Measurements from ENCODE around the gene PACS1. TPM values are rescaled to one million over a fixed set of nuclear protein-coding genes. Genes with fewer than 3 reads are reported as not detected.

PACS1 gene
- total RNA-seq, 2 donors from 2014 or later: 64.3 to 73.3 TPM

DNA sequence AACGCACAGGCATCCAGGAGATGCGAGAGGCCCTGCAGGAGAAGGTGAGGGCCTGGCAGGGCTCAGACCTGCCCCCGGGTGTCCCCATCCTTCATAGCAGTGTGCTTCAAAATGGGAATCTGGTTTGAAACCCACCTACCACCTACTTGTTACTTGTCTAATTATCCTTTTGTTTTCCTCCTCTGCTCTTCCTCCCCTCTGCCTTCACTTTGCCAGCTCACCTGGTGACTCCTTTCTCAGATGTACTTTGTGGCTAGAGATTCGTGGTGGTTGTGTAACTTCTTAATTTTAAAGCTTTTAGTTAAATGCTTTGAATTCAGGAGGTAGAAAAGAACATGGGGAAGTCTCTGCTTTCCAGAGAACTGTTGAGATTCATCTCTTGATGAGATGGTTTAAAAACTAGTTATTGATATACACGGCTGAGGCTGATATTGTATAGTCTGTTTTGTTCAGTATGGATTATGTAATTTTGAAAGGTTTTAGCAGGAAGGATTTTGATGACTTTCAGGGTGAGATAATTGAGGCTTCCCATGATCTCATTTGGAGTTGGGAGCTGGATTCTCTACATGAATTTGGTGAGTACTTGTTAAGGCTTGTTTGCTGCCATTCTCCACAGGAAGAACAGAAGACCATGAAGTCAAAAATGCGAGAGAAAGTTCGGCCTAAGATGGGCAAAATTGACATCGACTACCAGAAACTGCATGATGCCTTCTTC lies 9.9 kb upstream of the PACS1 start:
- ATAC-seq (no peak), DNase-seq (ENCODE audit: low spot score) (no peak)
- no peaks in the 10 kb centered on the region for H3K9me3 Mint-ChIP-seq
- H3K36me3 Mint-ChIP-seq: peaks cover 63% of the 10 kb centered on the region
- no peaks in the 10 kb centered on the region for H3K27me3 Mint-ChIP-seq
- H3K4me3 Mint-ChIP-seq: no peak overlapping the region
- peaks cover 6 to 26% of the 10 kb centered on the region in 2 donors for H3K4me1 Mint-ChIP-seq (ENCODE audit: low read depth in 2 of 2)
- peak overlapping the region; percentile 3 to 20 for H3K27ac Mint-ChIP-seq

GRCh38 chr11:66061268-66061667 lies 8.8 kb upstream of the PACS1 start:
- Mint-ChIP-seq H3K4me3 (no peak overlapping the region), H3K9me3 (no peaks in the 10 kb centered on the region), H3K36me3 (peaks cover 64% of the 10 kb centered on the region), H3K27ac (peak overlapping the region in 1 of 2 donors; percentile 18), H3K4me1 (ENCODE audit: low read depth in 2 of 2) (peaks cover 6 to 26% of the 10 kb centered on the region in 2 donors), H3K27me3 (no peaks in the 10 kb centered on the region)
- DNase-seq (ENCODE audit: low spot score) (no peak), ATAC-seq (no peak)

- Mint-ChIP-seq H3K27ac (peak overlapping the region in 1 of 2 donors; percentile 37), H3K36me3 (peaks cover 70% of the 10 kb centered on the region), H3K27me3 (no peaks in the 10 kb centered on the region), H3K4me3 (no peak overlapping the region), H3K4me1 (ENCODE audit: low read depth in 2 of 2) (peaks cover 14 to 36% of the 10 kb centered on the region in 2 donors), H3K9me3 (no peaks in the 10 kb centered on the region)
- no peak for DNase-seq (ENCODE audit: low spot score)
- no peak for ATAC-seq
These were observed 7.7 kb upstream of the PACS1 start for GRCh38 chr11:66062408-66062807.

- Mint-ChIP-seq H3K27ac (peak overlapping the region in 1 of 2 donors; percentile 19), H3K4me1 (ENCODE audit: low read depth in 2 of 2) (peaks cover 28 to 43% of the 10 kb centered on the region in 2 donors), H3K4me3 (no peak overlapping the region), H3K9me3 (no peaks in the 10 kb centered on the region), H3K27me3 (no peaks in the 10 kb centered on the region), H3K36me3 (peaks cover 62% of the 10 kb centered on the region)
- ATAC-seq: no peak
- no peak for DNase-seq (ENCODE audit: low spot score)
These were observed 6.2 kb upstream of the PACS1 start for GRCh38 chr11:66063900-66064299.

DNA sequence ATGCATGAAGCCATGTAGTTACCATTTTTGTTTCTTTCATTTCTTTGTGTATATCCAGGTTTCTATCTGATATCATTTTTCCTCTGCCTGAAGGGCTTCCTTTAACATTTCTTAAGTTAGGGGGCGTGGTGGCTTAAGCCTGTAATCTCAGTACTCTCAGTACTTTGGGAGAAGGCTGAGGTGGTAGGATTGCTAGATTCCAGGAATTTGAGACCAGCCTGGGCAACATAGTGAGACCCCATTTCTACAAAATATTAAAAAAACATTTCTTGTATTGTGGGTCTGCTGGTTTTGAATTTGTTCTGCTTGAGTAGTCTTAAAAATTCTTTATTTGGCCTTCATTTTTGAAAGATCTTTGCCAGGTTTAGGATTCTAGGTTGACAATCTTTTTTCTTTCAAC lies 5.5 kb upstream of the PACS1 start:
- Mint-ChIP-seq H3K4me3 (no peak overlapping the region), H3K27me3 (no peaks in the 10 kb centered on the region), H3K27ac (peak overlapping the region in 1 of 2 donors; percentile 19), H3K4me1 (ENCODE audit: low read depth in 2 of 2) (peaks cover 35 to 48% of the 10 kb centered on the region in 2 donors), H3K9me3 (no peaks in the 10 kb centered on the region), H3K36me3 (peaks cover 60% of the 10 kb centered on the region)
- DNase-seq (ENCODE audit: low spot score): no peak
- no peak for ATAC-seq

DNA sequence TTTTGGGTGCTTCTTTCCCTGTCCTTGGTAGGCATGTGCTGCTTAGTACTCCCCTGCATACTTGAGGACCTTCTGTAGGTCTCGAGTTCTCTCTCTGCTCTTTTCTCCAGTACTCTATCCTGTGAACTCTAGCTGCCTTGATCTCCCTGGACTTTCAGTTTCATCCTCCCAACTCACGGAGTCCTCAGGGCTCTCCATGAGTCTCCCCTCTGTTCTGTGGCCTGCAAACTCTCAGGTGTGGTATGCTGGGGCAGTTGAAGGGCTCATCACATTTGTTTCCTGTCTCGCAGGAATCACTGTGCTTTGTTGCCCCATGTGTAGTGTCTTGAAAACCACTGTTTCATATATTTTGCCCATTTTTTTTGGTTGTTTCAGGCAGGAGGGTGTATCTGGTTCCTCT lies 3.3 kb upstream of the PACS1 start:
- H3K27ac Mint-ChIP-seq: peak overlapping the region; percentile 22 to 51
- no peak overlapping the region for H3K4me3 Mint-ChIP-seq
- DNase-seq (ENCODE audit: low spot score) (no peak), ATAC-seq (no peak)
- H3K9me3 Mint-ChIP-seq: no peaks in the 10 kb centered on the region
- H3K36me3 Mint-ChIP-seq: peaks cover 44% of the 10 kb centered on the region
- H3K4me1 Mint-ChIP-seq (ENCODE audit: low read depth in 2 of 2): peaks cover 45 to 48% of the 10 kb centered on the region in 2 donors
- no peaks in the 10 kb centered on the region for H3K27me3 Mint-ChIP-seq

GRCh38 chr11:66067640-66068039 lies 2.4 kb upstream of the PACS1 start:
- DNase-seq (ENCODE audit: low spot score): no peak
- peaks cover 54 to 57% of the 10 kb centered on the region in 2 donors for H3K4me1 Mint-ChIP-seq (ENCODE audit: low read depth in 2 of 2)
- no peak overlapping the region for H3K4me3 Mint-ChIP-seq
- no peak for ATAC-seq
- no peaks in the 10 kb centered on the region for H3K9me3 Mint-ChIP-seq
- H3K27ac Mint-ChIP-seq: peak overlapping the region; percentile 92 to 94
- peaks cover 42% of the 10 kb centered on the region for H3K36me3 Mint-ChIP-seq
- H3K27me3 Mint-ChIP-seq: no peaks in the 10 kb centered on the region

DNA sequence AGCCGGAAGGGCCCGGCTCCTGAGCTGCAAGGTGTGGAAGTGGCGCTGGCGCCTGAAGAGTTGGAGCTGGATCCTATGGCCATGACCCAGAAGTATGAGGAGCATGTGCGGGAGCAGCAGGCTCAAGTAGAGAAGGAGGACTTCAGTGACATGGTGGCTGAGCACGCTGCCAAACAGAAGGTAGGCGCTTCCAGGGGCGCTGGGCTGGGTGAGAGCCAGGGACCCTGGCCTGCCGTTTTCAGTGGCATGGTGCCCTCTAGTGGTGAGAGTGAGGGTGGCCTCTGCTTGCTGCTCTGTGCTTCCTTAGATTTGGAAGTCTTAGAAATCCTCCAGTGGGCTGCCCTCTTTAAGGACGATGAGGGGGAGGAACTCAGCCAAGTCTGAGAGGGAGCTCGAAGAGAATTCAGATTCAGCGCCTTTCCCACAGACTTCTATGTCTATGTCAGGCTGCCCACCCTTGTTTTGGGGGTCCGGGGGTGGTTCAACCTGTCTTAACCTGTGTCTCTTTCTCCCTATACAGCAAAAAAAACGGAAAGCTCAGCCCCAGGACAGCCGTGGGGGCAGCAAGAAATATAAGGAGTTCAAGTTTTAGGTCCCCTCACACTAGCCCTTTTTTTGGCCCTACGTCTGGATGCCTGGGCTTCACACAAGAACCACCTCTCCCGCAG lies 1.8 kb upstream of the PACS1 start:
- H3K4me3 Mint-ChIP-seq: peak overlapping the region; percentile 88
- no peak for ATAC-seq

DNA sequence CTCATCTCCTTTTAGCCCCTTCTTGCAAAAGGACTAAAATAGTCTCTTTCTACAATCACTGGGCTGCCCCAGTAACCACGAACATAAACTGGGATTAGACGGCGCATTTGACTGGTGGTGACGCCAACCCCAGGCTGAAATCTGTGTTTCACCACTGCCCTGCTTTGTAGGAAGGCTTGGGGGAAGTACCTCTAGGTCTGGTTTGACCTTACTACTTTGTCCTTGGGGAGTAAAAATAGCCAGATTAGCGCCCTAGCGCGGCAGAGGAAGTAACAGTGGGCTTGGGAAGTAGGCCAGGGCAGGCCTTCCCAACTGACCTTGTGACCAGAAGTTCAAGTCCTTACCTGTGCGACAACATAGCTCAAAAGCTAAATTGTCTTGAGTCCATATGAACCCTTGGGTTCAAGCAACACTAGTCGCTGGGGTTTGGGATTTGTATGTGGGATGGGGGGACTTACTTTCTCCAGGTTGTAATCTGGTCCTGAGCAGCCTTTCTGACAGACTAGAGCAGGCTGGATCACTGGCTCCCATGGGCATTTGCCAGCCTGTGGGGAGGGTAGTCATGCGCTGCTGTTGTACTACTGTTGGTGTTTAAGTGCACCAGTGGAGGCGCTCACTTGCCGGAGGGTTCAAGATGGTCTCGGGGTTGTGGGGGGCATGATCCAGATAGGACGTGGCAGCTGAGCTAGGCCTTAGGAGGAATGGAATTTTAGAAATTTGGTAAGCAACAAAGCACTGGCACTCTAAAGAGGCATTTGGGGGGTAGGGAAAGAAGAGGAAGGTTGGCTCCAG lies 953 bp upstream of the PACS1 start:
- Mint-ChIP-seq H3K27me3 (no peaks in the 10 kb centered on the region), H3K27ac (peak overlapping the region; percentile 92 to 94), H3K36me3 (peaks cover 27% of the 10 kb centered on the region), H3K4me1 (ENCODE audit: low read depth in 2 of 2) (peaks cover 55 to 61% of the 10 kb centered on the region in 2 donors), H3K4me3 (peak overlapping the region; percentile 88), H3K9me3 (no peaks in the 10 kb centered on the region)
- no peak for DNase-seq (ENCODE audit: low spot score)
- ATAC-seq: peak in 1 of 2 donors; percentile 8

More for the DNA sequence above, 1.8 kb upstream of the PACS1 start:
- no peak for DNase-seq (ENCODE audit: low spot score)
- no peaks in the 10 kb centered on the region for H3K27me3 Mint-ChIP-seq
- peak overlapping the region; percentile 92 to 94 for H3K27ac Mint-ChIP-seq
- H3K4me1 Mint-ChIP-seq (ENCODE audit: low read depth in 2 of 2): peaks cover 60% of the 10 kb centered on the region in 2 donors
- peaks cover 36% of the 10 kb centered on the region for H3K36me3 Mint-ChIP-seq
- no peaks in the 10 kb centered on the region for H3K9me3 Mint-ChIP-seq

- H3K9me3 Mint-ChIP-seq: no peaks in the 10 kb centered on the region
- DNase-seq (ENCODE audit: low spot score): no peak
- peak overlapping the region; percentile 84 to 95 for H3K27ac Mint-ChIP-seq
- no peaks in the 10 kb centered on the region for H3K27me3 Mint-ChIP-seq
- H3K4me1 Mint-ChIP-seq (ENCODE audit: low read depth in 2 of 2): peaks cover 54 to 58% of the 10 kb centered on the region in 2 donors
- peak; percentile 13 to 41 for ATAC-seq
- peaks cover 15% of the 10 kb centered on the region for H3K36me3 Mint-ChIP-seq
- peak overlapping the region; percentile 91 for H3K4me3 Mint-ChIP-seq
These were observed 720 bp downstream of the PACS1 start for GRCh38 chr11:66070604-66071380.

- Mint-ChIP-seq H3K4me3 (peak overlapping the region; percentile 91), H3K27ac (peak overlapping the region; percentile 84 to 95), H3K4me1 (ENCODE audit: low read depth in 2 of 2) (peaks cover 54 to 58% of the 10 kb centered on the region in 2 donors), H3K9me3 (no peaks in the 10 kb centered on the region), H3K27me3 (no peaks in the 10 kb centered on the region), H3K36me3 (peaks cover 12% of the 10 kb centered on the region)
- DNase-seq (ENCODE audit: low spot score): no peak
- no peak for ATAC-seq
These were observed 1.3 kb downstream of the PACS1 start for GRCh38 chr11:66071381-66071801.

DNA sequence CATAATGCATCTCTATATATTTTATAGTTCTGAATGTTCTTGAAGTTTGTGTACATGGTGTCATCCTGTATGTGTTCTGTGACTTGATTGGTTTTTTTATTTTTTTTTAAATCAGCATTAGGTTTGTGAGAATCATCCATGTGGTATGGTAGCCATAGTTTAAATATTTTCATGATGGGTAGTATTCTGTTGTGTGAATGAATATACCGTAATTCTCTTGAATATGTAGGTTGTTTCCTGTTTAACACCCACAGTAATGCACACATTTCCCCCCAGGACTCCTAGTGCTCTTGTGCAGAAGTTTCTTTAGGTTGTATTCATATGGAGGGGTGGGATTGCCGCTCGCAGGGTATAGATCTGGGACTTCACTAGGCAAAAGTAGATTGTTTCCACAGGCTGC lies 2.0 kb downstream of the PACS1 start:
- Mint-ChIP-seq H3K4me1 (ENCODE audit: low read depth in 2 of 2) (peaks cover 47 to 53% of the 10 kb centered on the region in 2 donors), H3K36me3 (peaks cover 5% of the 10 kb centered on the region), H3K9me3 (no peaks in the 10 kb centered on the region), H3K27me3 (no peaks in the 10 kb centered on the region), H3K27ac (peak overlapping the region; percentile 84 to 95), H3K4me3 (peak overlapping the region; percentile 91)
- ATAC-seq: no peak
- no peak for DNase-seq (ENCODE audit: low spot score)

DNA sequence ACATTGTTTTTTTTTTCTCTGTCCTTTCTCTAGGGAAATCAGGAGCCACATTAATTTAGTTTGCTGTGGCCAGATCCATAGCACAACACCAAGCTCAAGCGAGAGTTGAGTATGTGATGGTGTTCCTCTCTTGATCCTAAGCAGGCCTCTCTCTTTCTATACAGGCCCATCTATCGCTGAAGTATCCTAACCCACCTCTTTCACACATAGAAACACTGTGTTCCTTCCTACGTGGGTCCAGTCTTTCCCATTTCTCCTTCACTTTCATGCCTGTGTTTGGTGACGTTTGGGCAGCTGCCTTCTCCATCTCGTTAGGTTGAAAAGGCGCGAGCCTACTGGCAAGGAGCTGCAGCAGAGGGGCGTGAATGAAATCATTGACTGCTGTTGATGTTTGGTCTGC lies 2.4 kb downstream of the PACS1 start:
- no peak for ATAC-seq
- H3K4me3 Mint-ChIP-seq: peak overlapping the region; percentile 91

More for the DNA sequence above, 2.4 kb downstream of the PACS1 start:
- no peak for DNase-seq (ENCODE audit: low spot score)
- Mint-ChIP-seq H3K27me3 (no peaks in the 10 kb centered on the region), H3K36me3 (peaks cover under 1% of the 10 kb centered on the region), H3K27ac (peak overlapping the region; percentile 84 to 95), H3K9me3 (no peaks in the 10 kb centered on the region), H3K4me1 (ENCODE audit: low read depth in 2 of 2) (peaks cover 43 to 48% of the 10 kb centered on the region in 2 donors)

Measured in natural killer cell treated with Interleukin-12 subunit alpha and Interleukin-12 subunit beta and Interleukin-15 and Interleukin-18, amount 100 ng/mL, for 72 hours (primary cell).